VCaP (cell line): ENCODE results near the gene KCTD4.

Experiments
- H3K27ac ChIP-seq: fragments of 450-650 bp; 2 replicates; pipeline ENCODE4 v1.5.1; 2017
- CTCF ChIP-seq: fragments of 450-650 bp; conservative IDR thresholded peaks from 2 replicates; pipeline ENCODE4 v1.5.1; 2017; ENCODE audit warnings: mild to moderate bottlenecking, moderate library complexity

KCTD4 gene

GRCh38 chr13:45185286-45185685, 15.6 kb downstream of the KCTD4 start:
- no peak for TF ChIP-seq CTCF
- H3K27ac ChIP-seq, result no peak overlapping the region

- no peak overlapping the region for H3K27ac ChIP-seq
Observed at GRCh38 chr13:45184693-45185092, 16.2 kb downstream of the KCTD4 start.

GRCh38 chr13:45180713-45181601, 19.9 kb downstream of the KCTD4 start:
- no peak overlapping the region for H3K27ac ChIP-seq
- TF ChIP-seq CTCF, result no peak

More at GRCh38 chr13:45184693-45185092, 16.2 kb downstream of the KCTD4 start:
- no peak for TF ChIP-seq CTCF

GRCh38 chr13:45180303-45180702, 20.5 kb downstream of the KCTD4 start:
- no peak for TF ChIP-seq CTCF
- no peak overlapping the region for H3K27ac ChIP-seq

- TF ChIP-seq CTCF, result no peak
Observed at GRCh38 chr13:45179428-45179827, 21.4 kb downstream of the KCTD4 start.

GRCh38 chr13:45178349-45179162, 22.3 kb downstream of the KCTD4 start:
- TF ChIP-seq CTCF, result no peak
- no peak overlapping the region for H3K27ac ChIP-seq

More at GRCh38 chr13:45179428-45179827, 21.4 kb downstream of the KCTD4 start:
- no peak overlapping the region for H3K27ac ChIP-seq

- no peak overlapping the region for H3K27ac ChIP-seq
- no peak for TF ChIP-seq CTCF
Observed at GRCh38 chr13:45174478-45174877, 26.4 kb downstream of the KCTD4 start.
